Spleen (tissue), 11 donors: ENCODE results near the gene FMC1. TPM values are rescaled to one million over a fixed set of nuclear protein-coding genes. Genes with fewer than 3 reads are reported as not detected.
A peak's percentile ranks its signal among the peaks of the same experiment; 100 is the strongest.

ENCODE experiments used
- DNase-seq: peaks from one replicate; pipeline ENCODE4 v3.0.0-alpha.2; 2020
- H3K27ac ChIP-seq, 8 donors: fragments of 200-600 bp; sonication (generic) in 7 of 8; 1 replicate in 4 of 8; 2 replicates in 4 of 8; pipeline versions ENCODE4 v1.5.0 to v1.8.0; 2016 to 2021; ENCODE audit warnings: inconsistent platforms in 4 of 8, mild to moderate bottlenecking in 4 of 8, moderate library complexity in 1 of 8
- H3K27me3 ChIP-seq, 7 donors: fragments of 200-600 bp; sonication (generic) in 6 of 7; replicated peaks in 1 of 7; 1 replicate in 4 of 7; 2 replicates in 3 of 7; pipeline versions ENCODE4 v1.5.0 to v1.8.0; 2016 to 2021; ENCODE audit warnings: inconsistent platforms in 3 of 7, mild to moderate bottlenecking in 1 of 7
- H3K36me3 ChIP-seq, 6 donors: fragments of 200-600 bp; sonication (generic) in 5 of 6; 1 replicate in 4 of 6; 2 replicates in 2 of 6; pipeline versions ENCODE4 v1.5.0 to v1.8.0; 2016 to 2021; ENCODE audit warnings: inconsistent platforms in 2 of 6
- H3K4me1 ChIP-seq, 6 donors: fragments of 200-600 bp; sonication (generic) in 5 of 6; 1 replicate in 3 of 6; 2 replicates in 3 of 6; pipeline versions ENCODE4 v1.5.0 to v1.8.0; 2016 to 2021; ENCODE audit warnings: inconsistent platforms in 3 of 6
- H3K4me3 ChIP-seq, 8 donors: fragments of 200-600 bp; sonication (generic) in 7 of 8; 1 replicate in 4 of 8; 2 replicates in 4 of 8; pipeline versions ENCODE4 v1.5.0 to v1.8.0; 2016 to 2021; ENCODE audit warnings: inconsistent platforms in 4 of 8, mild to moderate bottlenecking in 4 of 8, moderate library complexity in 2 of 8
- H3K9me3 ChIP-seq, 8 donors: fragments of 200-600 bp; sonication (generic) in 7 of 8; 1 replicate in 4 of 8; 2 replicates in 4 of 8; pipeline versions ENCODE4 v1.5.0 to v1.8.0; 2016 to 2021; ENCODE audit warnings: inconsistent platforms in 4 of 8
- POLR2A ChIP-seq, 3 donors: fragments of 450-650 bp; IDR thresholded peaks; one replicate each; pipeline ENCODE4 v1.5.1; 2017; ENCODE audit warnings: antibody characterized with exemption in 3 of 3, mild to moderate bottlenecking in 1 of 3
- POLR2AphosphoS5 ChIP-seq, 3 donors: sonication (generic); formaldehyde crosslinking; IDR thresholded peaks; one replicate each; pipeline ENCODE4 v1.5.1; 2017; ENCODE audit warnings: antibody characterized with exemption in 3 of 3
- WGBS, 5 donors: extraction: QIAGEN DNeasy Blood & Tissue Kit in 3 of 5; methylation state at CpG; one replicate each; pipeline versions ENCODE4 v1.1.5 to v1.1.7; 2013 to 2018; 5-methylcytosine and 5-hydroxymethylcytosine counted together
- intact Hi-C: fragments of 100-400 bp; cut with DNase I; formaldehyde crosslinking; loops from one replicate; pipeline ENCODE4 v1.15.0; 2023; ENCODE audit warnings: low total_unique reads
- polyA plus RNA-seq, 3 donors: library from polyadenylated mRNA; stranded (reverse); fragments of 200-250 nt; gene quantifications; one replicate each; pipeline ENCODE4 v1.2.1, GENCODE V29; 2013
- total RNA-seq, 7 donors: library from RNA; depleted of rRNA in 3 of 7; stranded (reverse); fragments of >200 nt in 3 of 7; fragmentation: NEBNext Ultra II Directional in 4 of 7; extraction: Animal tissue kit (Norgen Biotek cat#: 25700) in 4 of 7; gene quantifications; one replicate each; pipeline versions ENCODE4 v1.1.0 to v1.2.1, GENCODE V29; 2016 to 2021
- TF ChIP-seq, protein P1 (sequence below), 11 experiments: fragments of 200-600 bp in 7 of 11; fragments of 450-650 bp in 4 of 11; sonication (generic) in 4 of 11; IDR thresholded peaks in 8 of 11; conservative IDR thresholded peaks in 3 of 11; 1 replicate in 7 of 11; 2 replicates in 4 of 11; pipeline versions ENCODE4 v1.4.0 to v1.8.0; 2016 to 2021; ENCODE audit warnings: antibody characterized with exemption in 11 of 11, inconsistent platforms in 4 of 11, mild to moderate bottlenecking in 1 of 11
- donor health status: healthy with polysubstance abuse.
- donor health status: DM: no; HTN: no; CAD: no; lungs with moderate emphysema.
- donor health status: DM: no; HTN: no; CAD: no.
- donor health status: Bipolar disorder and iron deficiency.
- donor health status: healthy.
- donor health status: DM: no; HTN: no; CAD: no.
- donor health status: DM: yes; HTN: yes; CAD: no.

The FMC1 gene
- total and polyA plus RNA-seq, 10 donors, result 4.3 to 26.2 (median 11.8) TPM

- H3K4me3 ChIP-seq, result no peak overlapping the region
- H3K9me3 ChIP-seq, result peaks cover 0 to 4% (median 0%) of the 10 kb centered on the region in 8 donors
- 89 to 95% (median 92%) methylated on average over 4 of the region's 4 CpGs for WGBS, 5 donors
- H3K27me3 ChIP-seq, result no peaks in the 10 kb centered on the region
- no peak for DNase-seq
- no peaks in the 10 kb centered on the region for H3K36me3 ChIP-seq
- H3K27ac ChIP-seq, result no peak overlapping the region
- TF ChIP-seq POLR2A (IDR thresholded peaks at IDR 0.05) (no peak), POLR2AphosphoS5 (IDR thresholded peaks at IDR 0.05) (no peak)
- TF ChIP-seq, protein P1, sequence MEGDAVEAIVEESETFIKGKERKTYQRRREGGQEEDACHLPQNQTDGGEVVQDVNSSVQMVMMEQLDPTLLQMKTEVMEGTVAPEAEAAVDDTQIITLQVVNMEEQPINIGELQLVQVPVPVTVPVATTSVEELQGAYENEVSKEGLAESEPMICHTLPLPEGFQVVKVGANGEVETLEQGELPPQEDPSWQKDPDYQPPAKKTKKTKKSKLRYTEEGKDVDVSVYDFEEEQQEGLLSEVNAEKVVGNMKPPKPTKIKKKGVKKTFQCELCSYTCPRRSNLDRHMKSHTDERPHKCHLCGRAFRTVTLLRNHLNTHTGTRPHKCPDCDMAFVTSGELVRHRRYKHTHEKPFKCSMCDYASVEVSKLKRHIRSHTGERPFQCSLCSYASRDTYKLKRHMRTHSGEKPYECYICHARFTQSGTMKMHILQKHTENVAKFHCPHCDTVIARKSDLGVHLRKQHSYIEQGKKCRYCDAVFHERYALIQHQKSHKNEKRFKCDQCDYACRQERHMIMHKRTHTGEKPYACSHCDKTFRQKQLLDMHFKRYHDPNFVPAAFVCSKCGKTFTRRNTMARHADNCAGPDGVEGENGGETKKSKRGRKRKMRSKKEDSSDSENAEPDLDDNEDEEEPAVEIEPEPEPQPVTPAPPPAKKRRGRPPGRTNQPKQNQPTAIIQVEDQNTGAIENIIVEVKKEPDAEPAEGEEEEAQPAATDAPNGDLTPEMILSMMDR (IDR thresholded peaks at IDR 0.05 in 8 of 11, conservative IDR thresholded peaks at IDR 0.05 in 3 of 11), result no peak
- H3K4me1 ChIP-seq, result peaks cover 0 to 8% (median under 1%) of the 10 kb centered on the region in 6 donors
- intact Hi-C loops, result no loop called here
Measured at GRCh38 chr7:139334399-139335150, 6.6 kb upstream of the FMC1 start.

DNA sequence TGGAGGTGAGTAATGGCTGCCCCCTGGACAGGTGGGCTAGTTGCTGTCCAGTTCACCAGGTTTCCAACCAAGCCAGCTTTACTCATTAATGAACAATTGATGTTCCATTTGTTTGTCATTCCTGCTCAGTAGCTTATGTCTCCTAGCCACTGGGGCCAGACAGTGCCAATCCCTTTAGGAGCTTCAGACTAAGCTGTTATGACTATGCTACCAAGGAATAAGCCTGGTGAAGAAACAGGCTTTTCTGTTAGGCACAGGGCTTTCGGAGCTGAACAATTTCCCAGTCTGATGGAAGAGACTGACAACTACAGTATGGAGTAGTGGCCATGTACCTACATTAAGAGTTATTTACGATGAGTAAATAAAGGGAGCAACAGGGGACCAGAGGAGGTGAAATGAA, 2.1 kb upstream of the FMC1 start:
- H3K27me3 ChIP-seq, result no peaks in the 10 kb centered on the region
- H3K9me3 ChIP-seq, result peaks cover 0 to 7% (median 0%) of the 10 kb centered on the region in 8 donors
- TF ChIP-seq, protein P1 (IDR thresholded peaks at IDR 0.05 in 8 of 11, conservative IDR thresholded peaks at IDR 0.05 in 3 of 11), result no peak
- TF ChIP-seq POLR2A (IDR thresholded peaks at IDR 0.05) (no peak), POLR2AphosphoS5 (IDR thresholded peaks at IDR 0.05) (no peak)
- intact Hi-C loops, result no loop called here
- H3K36me3 ChIP-seq, result no peaks in the 10 kb centered on the region
- WGBS, 5 donors, result 93 to 100% (median 97%) methylated on average over 2 of the region's 2 CpGs
- peak; percentile 33 for DNase-seq
- H3K27ac ChIP-seq, result no peak overlapping the region
- H3K4me3 ChIP-seq, result no peak overlapping the region
- peaks cover 9 to 33% (median 18%) of the 10 kb centered on the region in 6 donors for H3K4me1 ChIP-seq

- Histone ChIP-seq H3K4me3 (peak overlapping the region; percentile 6 to 88 (median 74)), H3K27ac (peak overlapping the region; percentile 98 to 100 (median 100)), H3K27me3 (no peaks in the 10 kb centered on the region), H3K36me3 (no peaks in the 10 kb centered on the region), H3K4me1 (peaks cover 9 to 36% (median 18%) of the 10 kb centered on the region in 6 donors), H3K9me3 (peaks cover 0 to 7% (median 0%) of the 10 kb centered on the region in 8 donors)
- DNase-seq, result no peak
- TF ChIP-seq POLR2AphosphoS5 (IDR thresholded peaks at IDR 0.05) (no peak), POLR2A (IDR thresholded peaks at IDR 0.05) (no peak)
- TF ChIP-seq, protein P1 (IDR thresholded peaks at IDR 0.05 in 8 of 11, conservative IDR thresholded peaks at IDR 0.05 in 3 of 11), result no peak
- WGBS, 5 donors, result 75 to 90% (median 85%) methylated on average over 13 of the region's 13 CpGs
- intact Hi-C loops, result loop anchor here (2.0 kb wide), 1 partner anchor 19 kb away; the partner anchor contains the start of gene LUC7L2
Measured at GRCh38 chr7:139339698-139340036, 1.5 kb upstream of the FMC1 start.
